HepG2 (cell line): ENCODE measurements around the gene MEMO1. TPM values are rescaled to one million over a fixed set of nuclear protein-coding genes. Genes with fewer than 3 reads are reported as not detected.

Experiments
- ATAC-seq: fragments of 200-7000 bp; cut with Tn5 transposase; 3 replicates; pipeline ENCODE4 v1.9.1; 2020; ENCODE audit warnings: mild to moderate bottlenecking, moderate library complexity
- BruUV-seq: library from RNA; stranded (reverse); fragments of 400-500 nt; replicated peaks from 2 replicates; lab custom pipeline; 2021; lab: Mats Ljungman, UMichigan
- CTCF ChIA-PET: fragments of 300-600 bp; formaldehyde crosslinking; extraction: SDS; loops from one replicate; lab custom pipeline; 2021; ENCODE audit warnings: low total read pairs, inconsistent platforms, low intra/inter-chr PET ratio; lab: Yijun Ruan, JAX
- POLR2A ChIA-PET: fragments of 350-600 bp; sonication (Branson Sonifier 250); formaldehyde crosslinking; loops from one replicate; lab custom pipeline; 2020; ENCODE audit warnings: antibody characterized with exemption, inconsistent platforms; lab: Yijun Ruan, JAX
- DNase-seq: peaks from one replicate; pipeline ENCODE4 v3.0.0-alpha.2; 2015; ENCODE audit warnings: low spot score
- FAIRE-seq: peaks from 3 replicates; lab custom pipeline; 2011; peaks lifted over from hg19 to GRCh38; lab: Jason Lieb, UNC
- H2AFZ ChIP-seq: one replicate; pipeline ENCODE4 v1.6.1; 2011; ENCODE audit warnings: low read length, inconsistent platforms
- H3K27ac ChIP-seq: fragments of 300-600 bp; 3 replicates; pipeline ENCODE4 v1.8.0; 2011; ENCODE audit warnings: mixed run types, mild to moderate bottlenecking, mixed read lengths, low read length, inconsistent platforms; ENCODE audit not compliant: insufficient read depth; ENCODE audit errors: extremely low read length
- H3K27me3 ChIP-seq, 2 experiments: fragments of 200-600 bp in 1 of 2; 2 replicates in 1 of 2; 3 replicates in 1 of 2; pipeline versions ENCODE4 v1.6.0 to v1.8.0; 2011; ENCODE audit warnings: low read length in 2 of 2, mild to moderate bottlenecking in 2 of 2, moderate library complexity in 2 of 2, inconsistent platforms in 1 of 2; ENCODE audit not compliant: insufficient read depth in 2 of 2, control insufficient read depth in 1 of 2
- H3K36me3 ChIP-seq, 2 experiments: fragments of 200-600 bp in 1 of 2; replicated peaks in 1 of 2; 2 replicates in 1 of 2; 3 replicates in 1 of 2; pipeline versions ENCODE4 v1.5.1 to v1.8.0; 2011; ENCODE audit warnings: low read length in 2 of 2, inconsistent platforms in 1 of 2; ENCODE audit not compliant: insufficient read depth in 2 of 2, control insufficient read depth in 1 of 2
- H3K4me1 ChIP-seq: 2 replicates; pipeline ENCODE4 v1.5.1; 2012; ENCODE audit warnings: low read length, inconsistent platforms; ENCODE audit not compliant: insufficient read depth
- H3K4me2 ChIP-seq: 2 replicates; pipeline ENCODE4 v1.6.0; 2011; ENCODE audit warnings: low read depth, low read length, inconsistent platforms
- H3K4me3 ChIP-seq, 3 experiments: fragments of 200-600 bp in 1 of 3; sonication (generic), shearing (Covaris generic) in 1 of 3; replicated peaks in 1 of 3; 2 replicates each; pipeline ENCODE4 v1.5.1; 2011 to 2016; ENCODE audit warnings: low read length in 3 of 3, inconsistent platforms in 2 of 3, low read depth in 2 of 3, mild to moderate bottlenecking in 2 of 3, control low read depth in 1 of 3, mixed read lengths in 1 of 3; ENCODE audit not compliant: insufficient read depth in 1 of 3
- H3K79me2 ChIP-seq: one replicate; pipeline ENCODE4 v1.6.1; 2011; ENCODE audit warnings: low read length, inconsistent platforms; ENCODE audit not compliant: insufficient read depth
- H3K9ac ChIP-seq: 2 replicates; pipeline ENCODE4 v1.6.0; 2011; ENCODE audit warnings: mild to moderate bottlenecking, low read depth, low read length, inconsistent platforms; ENCODE audit not compliant: insufficient read depth
- H3K9me3 ChIP-seq: 2 replicates; pipeline ENCODE4 v1.5.1; 2012; ENCODE audit warnings: mild to moderate bottlenecking, low read length
- H4K20me1 ChIP-seq: 2 replicates; pipeline ENCODE4 v1.6.0; 2011; ENCODE audit warnings: inconsistent platforms, mild to moderate bottlenecking, low read length, moderate library complexity; ENCODE audit not compliant: insufficient read depth
- ARID2 ChIP-seq: sonication (generic); formaldehyde crosslinking; IDR thresholded peaks from 2 replicates; pipeline ENCODE4 v1.8.1; 2022; ENCODE audit warnings: mild to moderate bottlenecking, missing genetic modification reagents, borderline replicate concordance
- ATM ChIP-seq: fragments of 450-650 bp; IDR thresholded peaks from 2 replicates; pipeline ENCODE4 v1.7.1; 2017; ENCODE audit warnings: mild to moderate bottlenecking, borderline replicate concordance
- CENPX ChIP-seq: sonication (generic); formaldehyde crosslinking; IDR thresholded peaks from 2 replicates; pipeline ENCODE4 v1.9.0; 2021; ENCODE audit warnings: mild to moderate bottlenecking, missing genetic modification reagents, moderate library complexity
- KAT2B ChIP-seq: fragments of 150-350 bp; IDR thresholded peaks from 2 replicates; pipeline ENCODE4 v1.6.1; 2014; ENCODE audit warnings: low read depth, low read length, borderline replicate concordance
- NONO ChIP-seq, 2 experiments: fragments of 450-650 bp in 1 of 2; sonication (generic) in 1 of 2; formaldehyde crosslinking in 1 of 2; IDR thresholded peaks in 1 of 2; conservative IDR thresholded peaks in 1 of 2; 2 replicates each; pipeline versions ENCODE4 v1.6.1 to v1.8.0; 2017 to 2022; ENCODE audit warnings: mild to moderate bottlenecking in 1 of 2, missing genetic modification reagents in 1 of 2, moderate library complexity in 1 of 2
- PCBP1 ChIP-seq: fragments of 200-400 bp; formaldehyde crosslinking; IDR thresholded peaks from 2 replicates; pipeline ENCODE4 v1.6.1; 2017; ENCODE audit warnings: mild to moderate bottlenecking, low read depth, low read length, borderline replicate concordance
- SKI ChIP-seq: fragments of 450-650 bp; IDR thresholded peaks from one replicate; pipeline ENCODE4 v1.6.1; 2018; ENCODE audit warnings: mild to moderate bottlenecking; ENCODE audit not compliant: partially characterized antibody
- TOE1 ChIP-seq: sonication (generic); formaldehyde crosslinking; IDR thresholded peaks from 2 replicates; pipeline ENCODE4 v1.4.0; 2020; ENCODE audit warnings: mild to moderate bottlenecking, missing genetic modification reagents
- ZFP37 ChIP-seq: sonication (generic); formaldehyde crosslinking; IDR thresholded peaks from 2 replicates; pipeline ENCODE4 v1.4.0; 2020; ENCODE audit warnings: missing genetic modification reagents, borderline replicate concordance
- ZFX ChIP-seq: sonication (generic); formaldehyde crosslinking; IDR thresholded peaks from 2 replicates; pipeline ENCODE4 v1.4.0; 2020; ENCODE audit warnings: mild to moderate bottlenecking, low read depth, missing genetic modification reagents, moderate library complexity
- ZNF160 ChIP-seq: sonication (generic); formaldehyde crosslinking; IDR thresholded peaks from 2 replicates; pipeline ENCODE4 v1.8.0; 2022; ENCODE audit warnings: mild to moderate bottlenecking, inconsistent platforms, missing genetic modification reagents
- WGBS: methylation state at CpG from one replicate; pipeline ENCODE4 v1.1.6; 2017; ENCODE audit warnings: low lambda C conversion rate; 5-methylcytosine and 5-hydroxymethylcytosine counted together
- in situ Hi-C: cut with HindIII; loops from 2 replicates; pipeline ENCODE4 v1.10.0; 2017; ENCODE audit warnings: low pct_unique_long_range_greater_than_20kb; ENCODE audit not compliant: extremely low pct_ligation_motif_present
- intact Hi-C: fragments of 100-400 bp; cut with micrococcal nuclease; formaldehyde crosslinking; loops from one replicate; pipeline ENCODE4 v1.10.0; 2022; ENCODE audit not compliant: unreplicated experiment
- polyA plus RNA-seq, 8 experiments: library from polyadenylated mRNA; depleted of rRNA in 3 of 8; stranded (reverse) in 7 of 8; unstranded in 1 of 8; fragments of >200 nt; fragmentation: Illumina TruSeq in 4 of 8; extraction: Trizol in 4 of 8; gene quantifications; 2 replicates each; pipeline versions ENCODE4 v1.2.1 to v1.2.3, GENCODE V29; 2011 to 2016; ENCODE audit warnings: low read depth in 4 of 8, missing spikeins in 1 of 8, mixed read lengths in 1 of 8; ENCODE audit not compliant: insufficient read depth in 1 of 8
- total RNA-seq, 5 experiments: library from RNA; depleted of rRNA; stranded (reverse); fragments of >200 nt; fragmentation: Illumina TruSeq; extraction: Trizol; gene quantifications; 2 replicates each; pipeline ENCODE4 v1.2.3, GENCODE V29; 2016; ENCODE audit warnings: low read depth in 1 of 5
- TF ChIP-seq, protein P1 (sequence below): IDR thresholded peaks from 2 replicates; pipeline ENCODE4 v1.6.1; 2016; ENCODE audit warnings: missing compliant biosample characterization, missing genetic modification reagents, borderline replicate concordance
- TF ChIP-seq, protein P2 (sequence below), 2 experiments: IDR thresholded peaks; 2 replicates each; pipeline ENCODE4 v1.6.1; 2011 to 2012; ENCODE audit warnings: low read length in 2 of 2, borderline replicate concordance in 1 of 2, low read depth in 1 of 2, mild to moderate bottlenecking in 1 of 2, moderate library complexity in 1 of 2
- TF ChIP-seq, protein P3 (sequence below): sonication (generic); formaldehyde crosslinking; IDR thresholded peaks from 2 replicates; pipeline ENCODE4 v1.4.0; 2020; ENCODE audit warnings: mild to moderate bottlenecking, low read depth, missing genetic modification reagents
- TF ChIP-seq, protein P4 (sequence below): sonication (generic); formaldehyde crosslinking; IDR thresholded peaks from 2 replicates; pipeline ENCODE4 v1.5.1; 2020; ENCODE audit warnings: mild to moderate bottlenecking, missing genetic modification reagents, moderate library complexity
- TF ChIP-seq, protein P5 (sequence below): sonication (generic); formaldehyde crosslinking; IDR thresholded peaks from 2 replicates; pipeline ENCODE4 v1.4.0; 2020; ENCODE audit warnings: mild to moderate bottlenecking, missing genetic modification reagents

The MEMO1 gene
- total and polyA plus RNA-seq, 2 of the 13 experiments (the other 11 are each of a cell fraction or from before 2014, with no cell fraction given), result 69.8 to 81.6 TPM

DNA sequence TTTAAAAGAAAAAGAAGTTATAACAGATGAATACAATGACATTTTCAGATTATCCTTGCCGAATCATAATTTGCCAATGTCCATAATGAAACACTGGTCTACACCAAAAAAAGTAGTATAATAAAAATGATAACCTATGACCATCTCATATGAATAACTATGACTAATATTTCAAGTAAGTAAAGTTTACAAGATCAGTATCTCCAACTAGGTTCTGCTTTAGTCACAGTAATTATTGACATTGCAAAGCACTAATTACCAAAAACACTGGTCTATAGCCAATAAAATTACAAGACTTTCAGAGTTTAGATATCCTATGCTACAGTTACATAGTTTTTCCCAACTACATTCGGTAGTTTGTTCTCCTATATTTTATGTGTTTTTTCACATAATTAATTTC, 136.7 kb downstream of the MEMO1 start:
- ChIA-PET CTCF (no interaction called here), POLR2A (no interaction called here)
- BruUV-seq, result no TSS peak
- Histone ChIP-seq H3K4me3 (no peak overlapping the region), H3K27me3 (no peaks in the 10 kb centered on the region), H3K4me1 (peaks cover 21% of the 10 kb centered on the region), H3K36me3 (peaks cover 0 to 6% of the 10 kb centered on the region in 2 experiments; a peak in 3 of 5 replicates), H3K9ac (no peak overlapping the region), H3K79me2 (no peaks in the 10 kb centered on the region), H4K20me1 (no peaks in the 10 kb centered on the region; the same call in 1 of the 2 replicates), H3K9me3 (no peaks in the 10 kb centered on the region), H3K4me2 (no peak overlapping the region), H2AFZ (no peak overlapping the region), H3K27ac (no peak overlapping the region)
- DNase-seq (no peak), ATAC-seq (no peak), FAIRE-seq (no peak)
- intact Hi-C loops (no loop called here), in situ Hi-C loops (no loop called here)
- 96% methylated on average over 2 of the region's 2 CpGs for WGBS
- TF ChIP-seq SKI (no peak), ZFP37 (CRISPR knock-in tag) (no peak), ZNF160 (CRISPR knock-in tag) (no peak), CENPX (no peak), KAT2B (no peak), NONO (IDR thresholded peaks at IDR 0.05) (no peak), NONO (CRISPR knock-in tag; conservative IDR thresholded peaks at IDR 0.05) (no peak), PCBP1 (no peak), ZFX (CRISPR knock-in tag) (no peak), ATM (no peak), TOE1 (no peak), ARID2 (no peak)
- TF ChIP-seq, protein P1, sequence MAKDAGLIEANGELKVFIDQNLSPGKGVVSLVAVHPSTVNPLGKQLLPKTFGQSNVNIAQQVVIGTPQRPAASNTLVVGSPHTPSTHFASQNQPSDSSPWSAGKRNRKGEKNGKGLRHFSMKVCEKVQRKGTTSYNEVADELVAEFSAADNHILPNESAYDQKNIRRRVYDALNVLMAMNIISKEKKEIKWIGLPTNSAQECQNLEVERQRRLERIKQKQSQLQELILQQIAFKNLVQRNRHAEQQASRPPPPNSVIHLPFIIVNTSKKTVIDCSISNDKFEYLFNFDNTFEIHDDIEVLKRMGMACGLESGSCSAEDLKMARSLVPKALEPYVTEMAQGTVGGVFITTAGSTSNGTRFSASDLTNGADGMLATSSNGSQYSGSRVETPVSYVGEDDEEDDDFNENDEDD, result no peak
- TF ChIP-seq, protein P2, sequence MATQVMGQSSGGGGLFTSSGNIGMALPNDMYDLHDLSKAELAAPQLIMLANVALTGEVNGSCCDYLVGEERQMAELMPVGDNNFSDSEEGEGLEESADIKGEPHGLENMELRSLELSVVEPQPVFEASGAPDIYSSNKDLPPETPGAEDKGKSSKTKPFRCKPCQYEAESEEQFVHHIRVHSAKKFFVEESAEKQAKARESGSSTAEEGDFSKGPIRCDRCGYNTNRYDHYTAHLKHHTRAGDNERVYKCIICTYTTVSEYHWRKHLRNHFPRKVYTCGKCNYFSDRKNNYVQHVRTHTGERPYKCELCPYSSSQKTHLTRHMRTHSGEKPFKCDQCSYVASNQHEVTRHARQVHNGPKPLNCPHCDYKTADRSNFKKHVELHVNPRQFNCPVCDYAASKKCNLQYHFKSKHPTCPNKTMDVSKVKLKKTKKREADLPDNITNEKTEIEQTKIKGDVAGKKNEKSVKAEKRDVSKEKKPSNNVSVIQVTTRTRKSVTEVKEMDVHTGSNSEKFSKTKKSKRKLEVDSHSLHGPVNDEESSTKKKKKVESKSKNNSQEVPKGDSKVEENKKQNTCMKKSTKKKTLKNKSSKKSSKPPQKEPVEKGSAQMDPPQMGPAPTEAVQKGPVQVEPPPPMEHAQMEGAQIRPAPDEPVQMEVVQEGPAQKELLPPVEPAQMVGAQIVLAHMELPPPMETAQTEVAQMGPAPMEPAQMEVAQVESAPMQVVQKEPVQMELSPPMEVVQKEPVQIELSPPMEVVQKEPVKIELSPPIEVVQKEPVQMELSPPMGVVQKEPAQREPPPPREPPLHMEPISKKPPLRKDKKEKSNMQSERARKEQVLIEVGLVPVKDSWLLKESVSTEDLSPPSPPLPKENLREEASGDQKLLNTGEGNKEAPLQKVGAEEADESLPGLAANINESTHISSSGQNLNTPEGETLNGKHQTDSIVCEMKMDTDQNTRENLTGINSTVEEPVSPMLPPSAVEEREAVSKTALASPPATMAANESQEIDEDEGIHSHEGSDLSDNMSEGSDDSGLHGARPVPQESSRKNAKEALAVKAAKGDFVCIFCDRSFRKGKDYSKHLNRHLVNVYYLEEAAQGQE (IDR thresholded peaks at IDR 0.05; ENCODE audit: borderline replicate concordance in 1 of 2, low read depth in 1 of 2, low read length in 2 of 2), result no peak
- TF ChIP-seq, protein P3, sequence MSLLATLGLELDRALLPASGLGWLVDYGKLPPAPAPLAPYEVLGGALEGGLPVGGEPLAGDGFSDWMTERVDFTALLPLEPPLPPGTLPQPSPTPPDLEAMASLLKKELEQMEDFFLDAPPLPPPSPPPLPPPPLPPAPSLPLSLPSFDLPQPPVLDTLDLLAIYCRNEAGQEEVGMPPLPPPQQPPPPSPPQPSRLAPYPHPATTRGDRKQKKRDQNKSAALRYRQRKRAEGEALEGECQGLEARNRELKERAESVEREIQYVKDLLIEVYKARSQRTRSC, result no peak
- TF ChIP-seq, protein P4, sequence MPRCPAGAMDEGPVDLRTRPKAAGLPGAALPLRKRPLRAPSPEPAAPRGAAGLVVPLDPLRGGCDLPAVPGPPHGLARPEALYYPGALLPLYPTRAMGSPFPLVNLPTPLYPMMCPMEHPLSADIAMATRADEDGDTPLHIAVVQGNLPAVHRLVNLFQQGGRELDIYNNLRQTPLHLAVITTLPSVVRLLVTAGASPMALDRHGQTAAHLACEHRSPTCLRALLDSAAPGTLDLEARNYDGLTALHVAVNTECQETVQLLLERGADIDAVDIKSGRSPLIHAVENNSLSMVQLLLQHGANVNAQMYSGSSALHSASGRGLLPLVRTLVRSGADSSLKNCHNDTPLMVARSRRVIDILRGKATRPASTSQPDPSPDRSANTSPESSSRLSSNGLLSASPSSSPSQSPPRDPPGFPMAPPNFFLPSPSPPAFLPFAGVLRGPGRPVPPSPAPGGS (CRISPR knock-in tag), result no peak
- TF ChIP-seq, protein P5, sequence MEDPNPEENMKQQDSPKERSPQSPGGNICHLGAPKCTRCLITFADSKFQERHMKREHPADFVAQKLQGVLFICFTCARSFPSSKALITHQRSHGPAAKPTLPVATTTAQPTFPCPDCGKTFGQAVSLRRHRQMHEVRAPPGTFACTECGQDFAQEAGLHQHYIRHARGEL (CRISPR knock-in tag), result no peak
